Stomach (tissue), 4 donors: ENCODE results near the gene GAR1.

Experiments
- CTCF ChIP-seq, 7 experiments: fragments of 450-650 bp in 4 of 7; fragments of 200-600 bp in 3 of 7; sonication (generic) in 3 of 7; IDR thresholded peaks; one replicate each; pipeline ENCODE4 v1.5.1; 2016 to 2019; ENCODE audit warnings: antibody characterized with exemption in 7 of 7, control low read depth in 2 of 7, mild to moderate bottlenecking in 1 of 7
- EP300 ChIP-seq: sonication (generic); formaldehyde crosslinking; IDR thresholded peaks from one replicate; pipeline ENCODE4 v1.6.1; 2017; ENCODE audit warnings: antibody characterized with exemption

GRCh38 chr4:109836985-109837384 is 21.4 kb downstream of the GAR1 start:
- TF ChIP-seq CTCF (IDR thresholded peaks at IDR 0.05) = no peak
- no peak for TF ChIP-seq EP300
